DOHH2 (cell line): ENCODE data around the gene ATP4A.
A peak's percentile ranks its signal among the peaks of the same experiment; 100 is the strongest.

Source experiments
- H3F3A ChIP-seq: fragments of 200-600 bp; sonication (generic), shearing (Covaris generic); 2 replicates; pipeline ENCODE4 v1.6.0; 2016; ENCODE audit warnings: antibody characterized with exemption, mild to moderate bottlenecking; ENCODE audit not compliant: control insufficient read depth, insufficient read depth
- H3K27ac ChIP-seq: fragments of 200-600 bp; sonication (generic); 2 replicates; pipeline ENCODE4 v1.5.1; 2014; ENCODE audit warnings: low read depth, mild to moderate bottlenecking, low read length, moderate library complexity
- H3K27me3 ChIP-seq: fragments of 200-600 bp; sonication (generic); 2 replicates; pipeline ENCODE4 v1.6.1; 2014; ENCODE audit warnings: mild to moderate bottlenecking, low read length, mixed read lengths; ENCODE audit not compliant: control insufficient read depth
- H3K36me3 ChIP-seq: fragments of 200-600 bp; sonication (generic); 2 replicates; pipeline ENCODE4 v1.6.1; 2014; ENCODE audit warnings: mild to moderate bottlenecking, low read length, moderate library complexity, mixed read lengths; ENCODE audit not compliant: control insufficient read depth
- H3K4me1 ChIP-seq: fragments of 200-600 bp; sonication (generic); 2 replicates; pipeline ENCODE4 v1.6.1; 2014; ENCODE audit warnings: mild to moderate bottlenecking, low read length, mixed read lengths; ENCODE audit not compliant: control insufficient read depth
- H3K4me2 ChIP-seq: fragments of 200-600 bp; sonication (generic); 2 replicates; pipeline ENCODE4 v1.6.0; 2014; ENCODE audit warnings: mild to moderate bottlenecking, low read length, moderate library complexity
- H3K4me3 ChIP-seq: fragments of 200-600 bp; sonication (generic); 2 replicates; pipeline ENCODE4 v1.5.1; 2014; ENCODE audit warnings: mild to moderate bottlenecking, low read length, mixed read lengths
- H3K79me2 ChIP-seq: fragments of 200-600 bp; sonication (generic); 2 replicates; pipeline ENCODE4 v1.6.1; 2014; ENCODE audit warnings: mild to moderate bottlenecking, low read length, mixed read lengths; ENCODE audit not compliant: control insufficient read depth
- H3K9me2 ChIP-seq: fragments of 200-600 bp; sonication (generic); replicated peaks from 2 replicates; pipeline ENCODE4 v1.6.1; 2014; ENCODE audit warnings: mild to moderate bottlenecking, low read length, mixed read lengths; ENCODE audit not compliant: control insufficient read depth
- H3K9me3 ChIP-seq: fragments of 200-600 bp; sonication (generic); 2 replicates; pipeline ENCODE4 v1.6.1; 2014; ENCODE audit warnings: antibody characterized with exemption, low read length, mixed read lengths; ENCODE audit not compliant: control insufficient read depth, insufficient read depth
- H4K20me1 ChIP-seq: fragments of 200-600 bp; sonication (generic); 2 replicates; pipeline ENCODE4 v1.6.0; 2014; ENCODE audit warnings: low read depth, mild to moderate bottlenecking, antibody characterized with exemption, low read length, moderate library complexity; ENCODE audit not compliant: control insufficient read depth, insufficient read depth
- EZH2phosphoT487 ChIP-seq: fragments of 200-600 bp; sonication (generic); IDR thresholded peaks from 2 replicates; pipeline ENCODE4 v1.6.1; 2017; ENCODE audit warnings: borderline replicate concordance, mild to moderate bottlenecking, antibody characterized with exemption, low read length, moderate library complexity, mixed read lengths
- TF ChIP-seq, protein P1 (sequence below): fragments of 200-600 bp; sonication (generic); IDR thresholded peaks from one replicate; pipeline ENCODE4 v1.5.1; 2014; ENCODE audit warnings: antibody characterized with exemption, mild to moderate bottlenecking, low read depth, low read length; ENCODE audit not compliant: poor library complexity, severe bottlenecking

Gene ATP4A

DNA sequence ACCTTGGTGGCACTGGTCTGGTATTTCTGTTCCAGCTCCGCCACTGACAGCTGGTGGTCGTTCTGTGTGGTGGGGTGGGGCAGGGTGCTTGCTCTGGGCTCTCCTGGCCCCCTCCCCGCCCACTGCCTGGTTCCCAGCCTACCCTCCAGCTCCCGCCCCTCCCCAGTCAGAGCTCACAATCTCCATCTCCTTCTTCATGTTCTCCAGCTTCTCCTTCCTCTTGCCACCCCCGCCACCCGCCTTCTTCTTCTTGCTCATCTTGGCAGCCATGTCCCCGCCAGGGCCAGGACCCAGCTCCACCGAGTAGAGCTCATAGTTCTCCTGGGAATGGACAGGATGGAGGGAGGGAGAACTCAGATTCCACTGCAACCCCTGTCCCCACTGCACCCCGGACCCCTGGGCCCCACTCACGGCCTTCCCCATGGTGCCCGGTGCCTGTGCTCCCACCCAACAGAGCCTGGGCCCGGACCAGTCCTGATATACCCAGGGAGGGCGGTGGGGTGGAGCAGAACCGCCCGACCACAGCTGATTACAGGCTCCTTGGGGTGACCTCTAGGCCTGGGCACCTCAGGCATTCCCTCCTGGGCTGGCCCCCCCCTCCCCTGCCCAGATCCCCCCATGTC, at the start of gene ATP4A:
TSS of gene ATP4A (minus strand) at position 452 of the 623 bp plus-strand sequence. CDS start at position 423, 29 bp downstream.
- no peaks in the 10 kb centered on the region; the same call in 1 of the 2 replicates for H4K20me1 ChIP-seq
- H3K9me2 ChIP-seq, result no peaks in the 10 kb centered on the region
- TF ChIP-seq EZH2phosphoT487, result no peak
- TF ChIP-seq, protein P1, sequence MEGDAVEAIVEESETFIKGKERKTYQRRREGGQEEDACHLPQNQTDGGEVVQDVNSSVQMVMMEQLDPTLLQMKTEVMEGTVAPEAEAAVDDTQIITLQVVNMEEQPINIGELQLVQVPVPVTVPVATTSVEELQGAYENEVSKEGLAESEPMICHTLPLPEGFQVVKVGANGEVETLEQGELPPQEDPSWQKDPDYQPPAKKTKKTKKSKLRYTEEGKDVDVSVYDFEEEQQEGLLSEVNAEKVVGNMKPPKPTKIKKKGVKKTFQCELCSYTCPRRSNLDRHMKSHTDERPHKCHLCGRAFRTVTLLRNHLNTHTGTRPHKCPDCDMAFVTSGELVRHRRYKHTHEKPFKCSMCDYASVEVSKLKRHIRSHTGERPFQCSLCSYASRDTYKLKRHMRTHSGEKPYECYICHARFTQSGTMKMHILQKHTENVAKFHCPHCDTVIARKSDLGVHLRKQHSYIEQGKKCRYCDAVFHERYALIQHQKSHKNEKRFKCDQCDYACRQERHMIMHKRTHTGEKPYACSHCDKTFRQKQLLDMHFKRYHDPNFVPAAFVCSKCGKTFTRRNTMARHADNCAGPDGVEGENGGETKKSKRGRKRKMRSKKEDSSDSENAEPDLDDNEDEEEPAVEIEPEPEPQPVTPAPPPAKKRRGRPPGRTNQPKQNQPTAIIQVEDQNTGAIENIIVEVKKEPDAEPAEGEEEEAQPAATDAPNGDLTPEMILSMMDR, result no peak
- H3K4me1 ChIP-seq, result peaks cover 11% of the 10 kb centered on the region
- H3K79me2 ChIP-seq, result no peaks in the 10 kb centered on the region
- no peak within 1 kb of the TSS for H3K4me2 ChIP-seq
- H3K27ac ChIP-seq, result no peak within 1 kb of the TSS
- no peaks in the 10 kb centered on the region for H3F3A ChIP-seq
- H3K4me3 ChIP-seq, result no peak within 1 kb of the TSS
- no peaks in the 10 kb centered on the region for H3K9me3 ChIP-seq
- peaks cover 19% of the 10 kb centered on the region for H3K27me3 ChIP-seq
- H3K36me3 ChIP-seq, result no peaks in the 10 kb centered on the region

DNA sequence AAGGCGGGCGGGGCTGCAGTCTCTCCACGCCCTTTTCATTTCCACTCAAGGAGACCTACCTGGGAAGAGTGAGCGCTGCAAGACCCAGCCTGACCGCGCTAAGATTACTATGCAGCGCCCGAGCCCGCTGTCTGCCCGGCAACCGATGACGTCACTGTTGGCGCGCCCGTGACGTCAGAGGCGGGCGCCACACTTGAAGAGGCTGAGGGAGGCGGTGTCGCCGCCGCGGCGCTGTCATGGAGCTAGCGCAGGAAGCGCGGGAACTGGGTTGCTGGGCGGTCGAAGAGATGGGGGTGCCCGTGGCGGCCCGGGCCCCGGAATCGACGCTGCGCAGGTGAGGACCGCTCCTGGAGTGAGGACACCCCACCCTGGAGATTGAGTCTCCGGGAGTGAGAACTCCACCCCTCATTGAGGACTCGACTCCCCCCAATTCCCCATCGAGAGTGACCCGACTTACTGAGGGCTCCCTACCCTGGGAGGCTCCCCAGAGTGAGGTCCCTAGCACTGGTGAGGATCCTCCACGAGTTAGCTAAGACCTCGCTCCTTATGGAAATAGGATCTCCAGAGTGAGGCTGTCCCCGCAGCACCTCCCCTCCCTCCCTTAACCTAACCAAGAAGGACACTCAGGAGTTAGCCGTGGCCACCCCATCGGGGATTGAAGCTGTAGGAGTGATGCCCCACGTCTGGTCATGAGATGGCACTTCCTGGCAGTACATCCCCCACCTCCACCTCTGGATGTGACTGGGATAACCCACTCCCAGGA, 49.3 kb upstream of the ATP4A start, which contains the start of gene HAUS5:
TSS of gene HAUS5 (plus strand) at position 177 of the 763 bp plus-strand sequence. CDS start at position 237, 60 bp downstream.
- Histone ChIP-seq H4K20me1 (no peaks in the 10 kb centered on the region), H3K4me1 (peaks cover 28% of the 10 kb centered on the region), H3K27ac (peak within 1 kb of the TSS; percentile 25; the same call in 1 of the 2 replicates)

DNA sequence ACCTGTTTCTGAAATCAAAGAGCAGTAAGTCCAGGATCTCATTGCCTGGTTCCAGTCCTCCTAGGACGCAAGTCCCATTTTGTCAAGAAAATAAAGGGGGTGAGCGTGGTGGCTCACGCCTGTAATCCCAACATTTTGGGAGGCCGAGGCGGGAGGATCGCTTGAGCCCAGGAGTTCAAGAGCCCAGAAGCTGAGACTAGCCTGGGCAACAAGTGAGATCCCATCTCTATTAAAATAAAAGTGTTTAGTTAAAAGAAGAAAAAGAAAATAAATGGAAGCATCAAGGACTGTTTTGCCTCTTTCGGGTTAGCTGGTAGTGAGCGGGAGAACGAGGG, 48.7 kb upstream of the ATP4A start:
- Histone ChIP-seq H3F3A (no peaks in the 10 kb centered on the region), H3K4me3 (peak overlapping the region; percentile 81), H3K9me3 (peaks cover 4% of the 10 kb centered on the region; the same call in 1 of the 2 replicates), H3K36me3 (peaks cover 21% of the 10 kb centered on the region), H3K9me2 (no peaks in the 10 kb centered on the region), H4K20me1 (no peaks in the 10 kb centered on the region), H3K4me2 (peak overlapping the region; percentile 76), H3K27ac (no peak overlapping the region), H3K4me1 (peaks cover 28% of the 10 kb centered on the region), H3K27me3 (no peaks in the 10 kb centered on the region), H3K79me2 (peaks cover 15% of the 10 kb centered on the region)
- no peak for TF ChIP-seq EZH2phosphoT487
- TF ChIP-seq, protein P1, result no peak

More for the DNA sequence above, 49.3 kb upstream of the ATP4A start, which contains the start of gene HAUS5:
- H3K36me3 ChIP-seq, result peaks cover 27% of the 10 kb centered on the region
- H3K27me3 ChIP-seq, result no peaks in the 10 kb centered on the region
- no peaks in the 10 kb centered on the region for H3K9me2 ChIP-seq
- TF ChIP-seq, protein P1, result no peak
- no peak for TF ChIP-seq EZH2phosphoT487
- H3K79me2 ChIP-seq, result peaks cover 15% of the 10 kb centered on the region
- H3K9me3 ChIP-seq, result no peaks in the 10 kb centered on the region
- peak within 1 kb of the TSS; percentile 76 for H3K4me2 ChIP-seq
- H3K4me3 ChIP-seq, result peak within 1 kb of the TSS; percentile 81
- H3F3A ChIP-seq, result no peaks in the 10 kb centered on the region
